Breast epithelium (tissue), 4 donors: ENCODE results near the gene KRT35. TPM values are rescaled to one million over a fixed set of nuclear protein-coding genes. Genes with fewer than 3 reads are reported as not detected.

Experiments
- DNase-seq, 2 donors: peaks; one replicate each; pipeline ENCODE4 v3.0.0-alpha.2; 2019; ENCODE audit warnings: low spot score in 2 of 2
- H3K27ac ChIP-seq, 2 donors: fragments of 200-600 bp; sonication (generic) in 1 of 2; one replicate each; pipeline ENCODE4 v1.5.1; 2016 to 2019; ENCODE audit warnings: mild to moderate bottlenecking in 1 of 2
- H3K27me3 ChIP-seq, 2 donors: fragments of 200-600 bp; sonication (generic) in 1 of 2; one replicate each; pipeline versions ENCODE4 v1.5.1 to v1.6.0; 2017 to 2019; ENCODE audit warnings: control low read depth in 1 of 2, mild to moderate bottlenecking in 1 of 2
- H3K36me3 ChIP-seq: fragments of 200-600 bp; one replicate; pipeline ENCODE4 v1.5.1; 2019
- H3K4me1 ChIP-seq, 2 donors: fragments of 200-600 bp; sonication (generic); one replicate each; pipeline ENCODE4 v1.5.1; 2016 to 2019; ENCODE audit warnings: control low read depth in 1 of 2
- H3K4me3 ChIP-seq, 3 donors: fragments of 200-600 bp; sonication (generic); 1 replicate in 2 of 3; 2 replicates in 1 of 3; pipeline ENCODE4 v1.5.1; 2016 to 2019; ENCODE audit warnings: mild to moderate bottlenecking in 3 of 3, moderate library complexity in 2 of 3
- H3K9me3 ChIP-seq, 2 donors: fragments of 200-600 bp; sonication (generic) in 1 of 2; one replicate each; pipeline ENCODE4 v1.5.1; 2016 to 2019; ENCODE audit warnings: control low read depth in 1 of 2
- POLR2A ChIP-seq: fragments of 450-650 bp; IDR thresholded peaks from one replicate; pipeline ENCODE4 v1.6.1; 2016; ENCODE audit warnings: antibody characterized with exemption, mild to moderate bottlenecking, moderate library complexity
- POLR2AphosphoS5 ChIP-seq, 3 donors: sonication (generic); formaldehyde crosslinking; IDR thresholded peaks; one replicate each; pipeline ENCODE4 v1.6.1; 2017; ENCODE audit warnings: antibody characterized with exemption in 3 of 3
- intact Hi-C: fragments of 100-400 bp; cut with DNase I; formaldehyde crosslinking; loops from one replicate; pipeline ENCODE4 v1.15.1; 2023; ENCODE audit warnings: low total_unique reads
- total RNA-seq, 3 donors: library from RNA; depleted of rRNA; stranded (reverse); fragments of >200 nt; gene quantifications; one replicate each; pipeline ENCODE4 v1.1.0, GENCODE V29; 2016
- TF ChIP-seq, protein P1 (sequence below), 3 donors: fragments of 450-650 bp; IDR thresholded peaks; one replicate each; pipeline ENCODE4 v1.5.1; 2016 to 2017; ENCODE audit warnings: antibody characterized with exemption in 3 of 3, mild to moderate bottlenecking in 3 of 3, moderate library complexity in 3 of 3

KRT35 gene
- total RNA-seq, 3 donors from 2014 or later = not detected

DNA sequence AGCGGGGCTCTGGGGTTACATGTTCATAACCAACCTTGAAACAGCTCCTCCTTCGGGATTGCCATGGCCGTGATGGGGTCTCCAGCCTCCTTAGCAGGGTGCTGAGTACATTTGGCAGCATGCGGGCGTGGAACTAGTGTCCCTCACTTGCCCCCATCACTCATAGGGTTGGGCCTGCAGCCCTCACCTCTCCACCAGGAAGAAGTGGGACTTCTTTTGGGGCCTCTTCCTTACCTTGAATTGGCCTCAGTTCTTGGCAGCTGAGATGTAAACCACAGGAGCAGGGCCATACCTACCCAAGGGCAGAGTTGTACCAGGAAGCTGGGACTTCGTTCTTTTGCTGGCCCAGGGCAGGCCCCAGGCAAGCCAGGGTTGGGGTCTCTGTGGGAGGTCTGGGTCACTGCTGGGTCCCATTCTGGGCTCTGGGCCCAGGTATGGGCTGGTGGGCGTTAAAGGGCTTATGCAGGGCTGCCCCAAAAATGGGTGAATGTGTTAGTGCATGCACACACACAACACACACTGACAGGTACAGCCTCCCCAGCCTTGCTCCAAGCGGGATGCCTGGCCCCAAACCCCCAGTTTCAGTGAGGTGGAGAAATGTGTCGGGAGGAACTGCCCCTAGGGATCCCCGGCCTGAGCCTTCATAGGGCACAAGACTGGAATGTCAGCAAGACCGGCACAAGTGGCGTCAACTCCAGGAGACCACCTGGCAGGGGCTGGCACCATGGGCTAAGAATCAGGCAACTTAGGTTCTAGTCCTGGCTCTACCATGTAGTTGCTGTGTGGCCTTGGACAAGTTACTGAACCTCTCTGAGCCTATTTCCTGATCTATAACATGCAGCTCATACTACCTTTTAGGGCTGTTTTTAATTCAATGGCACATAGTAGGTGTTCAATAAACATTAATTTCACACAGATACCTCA, 41.6 kb upstream of the KRT35 start:
- Histone ChIP-seq H3K9me3 (no peaks in the 10 kb centered on the region), H3K27me3 (peaks cover 3 to 6% of the 10 kb centered on the region in 2 donors), H3K27ac (peak overlapping the region; percentile 89 to 92), H3K4me3 (peak overlapping the region in 2 of 3 donors; percentile 15 to 35), H3K36me3 (no peaks in the 10 kb centered on the region), H3K4me1 (peaks cover 0 to 6% of the 10 kb centered on the region in 2 donors)
- peak; percentile 81 to 86 for DNase-seq
- intact Hi-C loops = no loop called here
- peak in 2 of 3 donors; percentile 33 to 49 for TF ChIP-seq POLR2AphosphoS5 (IDR thresholded peaks at IDR 0.05)
- TF ChIP-seq POLR2A = no peak

GRCh38 chr17:41521574-41522261, 40.8 kb upstream of the KRT35 start:
- Histone ChIP-seq H3K9me3 (no peaks in the 10 kb centered on the region), H3K4me3 (peak overlapping the region in 2 of 3 donors; percentile 35 to 54), H3K27me3 (no peaks in the 10 kb centered on the region), H3K27ac (peak overlapping the region; percentile 89 to 92), H3K36me3 (no peaks in the 10 kb centered on the region), H3K4me1 (peaks cover 0 to 6% of the 10 kb centered on the region in 2 donors)
- DNase-seq = peak; percentile 84 to 92
- intact Hi-C loops = no loop called here
- no peak for TF ChIP-seq POLR2A
- peak in 2 of 3 donors; percentile 32 to 53 for TF ChIP-seq POLR2AphosphoS5 (IDR thresholded peaks at IDR 0.05)
- TF ChIP-seq, protein P1, sequence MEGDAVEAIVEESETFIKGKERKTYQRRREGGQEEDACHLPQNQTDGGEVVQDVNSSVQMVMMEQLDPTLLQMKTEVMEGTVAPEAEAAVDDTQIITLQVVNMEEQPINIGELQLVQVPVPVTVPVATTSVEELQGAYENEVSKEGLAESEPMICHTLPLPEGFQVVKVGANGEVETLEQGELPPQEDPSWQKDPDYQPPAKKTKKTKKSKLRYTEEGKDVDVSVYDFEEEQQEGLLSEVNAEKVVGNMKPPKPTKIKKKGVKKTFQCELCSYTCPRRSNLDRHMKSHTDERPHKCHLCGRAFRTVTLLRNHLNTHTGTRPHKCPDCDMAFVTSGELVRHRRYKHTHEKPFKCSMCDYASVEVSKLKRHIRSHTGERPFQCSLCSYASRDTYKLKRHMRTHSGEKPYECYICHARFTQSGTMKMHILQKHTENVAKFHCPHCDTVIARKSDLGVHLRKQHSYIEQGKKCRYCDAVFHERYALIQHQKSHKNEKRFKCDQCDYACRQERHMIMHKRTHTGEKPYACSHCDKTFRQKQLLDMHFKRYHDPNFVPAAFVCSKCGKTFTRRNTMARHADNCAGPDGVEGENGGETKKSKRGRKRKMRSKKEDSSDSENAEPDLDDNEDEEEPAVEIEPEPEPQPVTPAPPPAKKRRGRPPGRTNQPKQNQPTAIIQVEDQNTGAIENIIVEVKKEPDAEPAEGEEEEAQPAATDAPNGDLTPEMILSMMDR (IDR thresholded peaks at IDR 0.05) = peak in 1 of 3 donors; percentile 38

- Histone ChIP-seq H3K36me3 (no peaks in the 10 kb centered on the region), H3K4me3 (peak overlapping the region in 2 of 3 donors; percentile 35 to 54), H3K27ac (peak overlapping the region; percentile 89 to 92), H3K9me3 (no peaks in the 10 kb centered on the region), H3K4me1 (peaks cover 0 to 6% of the 10 kb centered on the region in 2 donors), H3K27me3 (no peaks in the 10 kb centered on the region)
- intact Hi-C loops = no loop called here
- DNase-seq = no peak
- TF ChIP-seq, protein P1 (IDR thresholded peaks at IDR 0.05) = no peak
- TF ChIP-seq POLR2A (no peak), POLR2AphosphoS5 (IDR thresholded peaks at IDR 0.05) (no peak)
Measured at GRCh38 chr17:41520821-41521521, 40.0 kb upstream of the KRT35 start.

GRCh38 chr17:41519501-41520224, 38.7 kb upstream of the KRT35 start:
- Histone ChIP-seq H3K27ac (peak overlapping the region; percentile 89 to 92), H3K4me1 (peaks cover 0 to 6% of the 10 kb centered on the region in 2 donors), H3K4me3 (peak overlapping the region in 2 of 3 donors; percentile 49 to 54), H3K36me3 (no peaks in the 10 kb centered on the region), H3K9me3 (no peaks in the 10 kb centered on the region), H3K27me3 (no peaks in the 10 kb centered on the region)
- no peak for DNase-seq
- no peak for TF ChIP-seq POLR2AphosphoS5 (IDR thresholded peaks at IDR 0.05)
- no peak for TF ChIP-seq POLR2A
- TF ChIP-seq, protein P1 (IDR thresholded peaks at IDR 0.05) = no peak
- intact Hi-C loops = no loop called here
